Stimulated activated naive CD8-positive, alpha-beta T cell treated with anti-CD3 and anti-CD28 coated beads, Interleukin-15, Interleukin-2, amounts not matched to agents 100 ng/mL and 50 ng/mL, for 24 hours (primary cell): ENCODE data around the gene ADGRB3.

Experiments used
- H3K27ac Mint-ChIP-seq: one replicate; pipeline ENCODE4 v1.8.0; 2021; ENCODE audit warnings: mild to moderate bottlenecking, mixed read lengths
- H3K27me3 Mint-ChIP-seq: one replicate; pipeline ENCODE4 v1.8.0; 2021; ENCODE audit warnings: mixed read lengths
- H3K36me3 Mint-ChIP-seq: one replicate; pipeline ENCODE4 v1.8.0; 2021; ENCODE audit warnings: low read depth, mixed read lengths
- H3K4me1 Mint-ChIP-seq: one replicate; pipeline ENCODE4 v1.8.0; 2021; ENCODE audit warnings: low read depth, mixed read lengths
- H3K4me3 Mint-ChIP-seq: one replicate; pipeline ENCODE4 v1.8.0; 2021; ENCODE audit warnings: mild to moderate bottlenecking, mixed read lengths
- H3K9me3 Mint-ChIP-seq: one replicate; pipeline ENCODE4 v1.8.0; 2021; ENCODE audit warnings: mixed read lengths

The ADGRB3 gene

GRCh38 chr6:69314001-69314400 is 678.9 kb downstream of the ADGRB3 start:
- no peaks in the 10 kb centered on the region for H3K4me1 Mint-ChIP-seq
- H3K27ac Mint-ChIP-seq: no peak overlapping the region
- no peak overlapping the region for H3K4me3 Mint-ChIP-seq
- no peaks in the 10 kb centered on the region for H3K36me3 Mint-ChIP-seq
- no peaks in the 10 kb centered on the region for H3K27me3 Mint-ChIP-seq
- no peaks in the 10 kb centered on the region for H3K9me3 Mint-ChIP-seq

- no peak overlapping the region for H3K4me3 Mint-ChIP-seq
- H3K4me1 Mint-ChIP-seq: no peaks in the 10 kb centered on the region
- no peaks in the 10 kb centered on the region for H3K36me3 Mint-ChIP-seq
- no peaks in the 10 kb centered on the region for H3K27me3 Mint-ChIP-seq
- H3K27ac Mint-ChIP-seq: no peak overlapping the region
- H3K9me3 Mint-ChIP-seq: no peaks in the 10 kb centered on the region
Measured at GRCh38 chr6:69314531-69314930, 679.4 kb downstream of the ADGRB3 start.

- H3K9me3 Mint-ChIP-seq: no peaks in the 10 kb centered on the region
- no peaks in the 10 kb centered on the region for H3K27me3 Mint-ChIP-seq
- H3K4me3 Mint-ChIP-seq: no peak overlapping the region
- H3K4me1 Mint-ChIP-seq: no peaks in the 10 kb centered on the region
- H3K36me3 Mint-ChIP-seq: no peaks in the 10 kb centered on the region
- H3K27ac Mint-ChIP-seq: no peak overlapping the region
Measured at GRCh38 chr6:69331886-69332285, 696.8 kb downstream of the ADGRB3 start.

DNA sequence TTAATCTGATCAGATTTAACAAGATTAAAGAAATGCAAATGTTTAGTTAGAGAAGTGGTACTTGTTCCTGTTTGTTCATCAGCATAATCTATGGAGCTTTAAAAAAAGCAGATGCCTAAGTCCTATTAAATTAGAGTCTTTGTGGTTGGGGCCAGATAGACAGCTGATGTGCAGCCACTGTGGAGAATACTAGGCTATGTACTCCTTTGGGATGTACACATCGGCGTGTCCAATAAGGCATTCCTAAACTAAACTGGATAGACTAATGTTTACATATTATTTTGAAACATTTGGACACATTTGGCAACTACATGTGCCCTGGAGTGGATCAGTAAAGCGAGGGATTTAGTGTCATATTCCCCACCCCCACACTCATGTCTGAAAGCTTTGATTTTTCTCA is 702.2 kb downstream of the ADGRB3 start:
- H3K4me3 Mint-ChIP-seq: no peak overlapping the region
- H3K4me1 Mint-ChIP-seq: no peaks in the 10 kb centered on the region
- H3K27me3 Mint-ChIP-seq: no peaks in the 10 kb centered on the region
- peaks cover 3% of the 10 kb centered on the region for H3K9me3 Mint-ChIP-seq
- no peaks in the 10 kb centered on the region for H3K36me3 Mint-ChIP-seq
- no peak overlapping the region for H3K27ac Mint-ChIP-seq

- Mint-ChIP-seq H3K27ac (no peak overlapping the region), H3K4me3 (no peak overlapping the region), H3K4me1 (no peaks in the 10 kb centered on the region), H3K36me3 (no peaks in the 10 kb centered on the region), H3K27me3 (no peaks in the 10 kb centered on the region), H3K9me3 (peaks cover 3% of the 10 kb centered on the region)
Measured at GRCh38 chr6:69338431-69339162, 703.5 kb downstream of the ADGRB3 start.

- no peaks in the 10 kb centered on the region for H3K36me3 Mint-ChIP-seq
- no peak overlapping the region for H3K4me3 Mint-ChIP-seq
- no peak overlapping the region for H3K27ac Mint-ChIP-seq
- no peaks in the 10 kb centered on the region for H3K4me1 Mint-ChIP-seq
- no peaks in the 10 kb centered on the region for H3K27me3 Mint-ChIP-seq
- peaks cover 3% of the 10 kb centered on the region for H3K9me3 Mint-ChIP-seq
Measured at GRCh38 chr6:69339163-69339550, 704.1 kb downstream of the ADGRB3 start.

- Mint-ChIP-seq H3K4me3 (no peak overlapping the region), H3K27ac (no peak overlapping the region), H3K4me1 (no peaks in the 10 kb centered on the region)
Measured at GRCh38 chr6:69340196-69340595, 705.1 kb downstream of the ADGRB3 start.

DNA sequence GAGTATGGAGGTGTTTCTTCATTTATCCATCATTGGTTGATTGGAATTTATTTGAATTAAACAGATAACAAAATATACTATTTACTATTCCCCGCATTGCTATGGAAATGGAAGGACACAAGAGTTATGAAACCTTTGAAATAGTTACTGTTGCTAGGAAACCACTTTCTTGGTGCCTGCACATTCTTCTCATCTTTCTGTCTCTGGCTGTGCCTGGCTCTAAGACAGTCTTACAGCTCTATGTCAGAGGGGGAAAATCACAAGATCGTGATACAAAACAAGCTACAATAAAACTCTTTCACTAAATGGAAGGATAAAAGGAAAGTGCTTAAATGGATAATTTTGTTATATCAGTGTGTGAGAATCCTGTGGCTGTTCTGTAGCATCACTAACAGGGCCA is 708.8 kb downstream of the ADGRB3 start:
- H3K27me3 Mint-ChIP-seq: no peaks in the 10 kb centered on the region
- H3K9me3 Mint-ChIP-seq: peaks cover 6% of the 10 kb centered on the region

More at GRCh38 chr6:69340196-69340595, 705.1 kb downstream of the ADGRB3 start:
- H3K36me3 Mint-ChIP-seq: no peaks in the 10 kb centered on the region
- H3K9me3 Mint-ChIP-seq: peaks cover 6% of the 10 kb centered on the region
- no peaks in the 10 kb centered on the region for H3K27me3 Mint-ChIP-seq

DNA sequence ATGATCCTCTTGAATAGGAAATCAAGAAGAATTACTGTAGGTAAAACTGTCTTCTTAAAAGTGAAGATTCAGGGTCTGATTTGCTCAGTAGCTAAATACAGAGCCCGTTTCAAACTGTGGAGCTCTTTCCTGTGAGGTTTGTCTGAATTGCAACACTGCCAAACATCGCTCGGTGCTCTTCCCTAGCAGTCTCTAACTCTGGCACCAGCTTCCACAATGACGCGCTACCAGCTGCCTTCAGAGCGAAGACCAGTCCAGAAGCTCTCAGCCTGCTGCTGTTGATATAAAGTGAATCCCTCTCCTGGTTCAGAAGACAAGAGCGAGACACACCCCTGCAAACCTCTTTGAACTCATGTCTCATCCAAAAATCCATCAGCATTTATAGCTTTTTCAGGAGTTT is 714.7 kb downstream of the ADGRB3 start:
- peaks cover 3% of the 10 kb centered on the region for H3K27me3 Mint-ChIP-seq
- no peaks in the 10 kb centered on the region for H3K36me3 Mint-ChIP-seq
- H3K4me3 Mint-ChIP-seq: no peak overlapping the region
- H3K4me1 Mint-ChIP-seq: no peaks in the 10 kb centered on the region
- H3K9me3 Mint-ChIP-seq: no peaks in the 10 kb centered on the region
- H3K27ac Mint-ChIP-seq: no peak overlapping the region

More for the DNA sequence above, 708.8 kb downstream of the ADGRB3 start:
- H3K27ac Mint-ChIP-seq: no peak overlapping the region
- H3K4me1 Mint-ChIP-seq: no peaks in the 10 kb centered on the region
- H3K36me3 Mint-ChIP-seq: no peaks in the 10 kb centered on the region
- no peak overlapping the region for H3K4me3 Mint-ChIP-seq

GRCh38 chr6:69362209-69362608 is 727.1 kb downstream of the ADGRB3 start:
- H3K4me3 Mint-ChIP-seq: no peak overlapping the region
- no peaks in the 10 kb centered on the region for H3K36me3 Mint-ChIP-seq
- no peaks in the 10 kb centered on the region for H3K27me3 Mint-ChIP-seq
- H3K9me3 Mint-ChIP-seq: no peaks in the 10 kb centered on the region
- no peaks in the 10 kb centered on the region for H3K4me1 Mint-ChIP-seq
- no peak overlapping the region for H3K27ac Mint-ChIP-seq

- Mint-ChIP-seq H3K4me1 (no peaks in the 10 kb centered on the region), H3K9me3 (peaks cover 6% of the 10 kb centered on the region), H3K4me3 (no peak overlapping the region), H3K27me3 (no peaks in the 10 kb centered on the region), H3K27ac (no peak overlapping the region), H3K36me3 (no peaks in the 10 kb centered on the region)
Measured at GRCh38 chr6:69366831-69367230, 731.7 kb downstream of the ADGRB3 start.

DNA sequence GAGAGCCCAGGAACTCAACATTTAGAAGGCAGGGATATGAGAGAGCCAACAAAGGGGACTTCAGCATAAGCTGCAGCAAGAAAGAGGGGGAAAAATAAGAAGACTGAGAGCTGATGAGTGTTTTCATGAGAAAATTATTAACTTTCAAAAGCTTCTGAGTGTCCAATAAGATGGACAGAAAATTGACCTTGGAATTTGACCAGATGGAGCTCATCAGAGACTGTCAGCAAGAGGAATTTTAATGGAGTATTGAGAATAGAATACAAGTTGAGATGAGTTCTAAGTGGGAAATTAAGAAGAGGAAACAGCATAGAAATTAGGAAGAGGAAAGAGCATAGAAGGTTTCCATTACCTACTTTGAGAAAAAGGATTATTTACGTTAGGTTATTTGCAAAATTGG is 733.5 kb downstream of the ADGRB3 start:
- H3K27me3 Mint-ChIP-seq: no peaks in the 10 kb centered on the region
- no peaks in the 10 kb centered on the region for H3K4me1 Mint-ChIP-seq
- H3K36me3 Mint-ChIP-seq: no peaks in the 10 kb centered on the region
- H3K4me3 Mint-ChIP-seq: no peak overlapping the region
- peaks cover 6% of the 10 kb centered on the region for H3K9me3 Mint-ChIP-seq
- H3K27ac Mint-ChIP-seq: no peak overlapping the region

DNA sequence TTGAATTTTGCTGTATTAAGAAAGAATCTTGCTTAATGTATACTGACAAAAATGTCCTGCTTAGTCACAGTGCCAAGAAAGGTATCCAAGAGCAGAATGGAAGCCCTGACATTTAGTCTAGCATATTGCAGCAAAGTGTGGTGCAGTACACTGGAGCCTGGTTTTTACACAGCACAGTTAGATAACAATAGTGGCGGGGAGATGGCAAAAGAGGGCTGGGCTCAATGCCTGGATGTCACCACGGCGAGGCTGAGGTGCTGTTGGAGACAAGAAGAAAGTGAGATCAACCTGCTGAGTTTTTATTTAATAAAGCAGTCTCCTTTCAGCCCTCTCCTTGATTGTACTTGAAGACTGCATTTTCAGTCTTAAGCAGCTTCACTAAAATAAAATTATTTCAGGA is 735.7 kb downstream of the ADGRB3 start:
- Mint-ChIP-seq H3K27ac (no peak overlapping the region), H3K36me3 (no peaks in the 10 kb centered on the region), H3K9me3 (peaks cover 6% of the 10 kb centered on the region), H3K27me3 (no peaks in the 10 kb centered on the region), H3K4me3 (no peak overlapping the region), H3K4me1 (no peaks in the 10 kb centered on the region)

- H3K4me1 Mint-ChIP-seq: no peaks in the 10 kb centered on the region
- no peaks in the 10 kb centered on the region for H3K36me3 Mint-ChIP-seq
- no peaks in the 10 kb centered on the region for H3K27me3 Mint-ChIP-seq
- no peak overlapping the region for H3K4me3 Mint-ChIP-seq
- H3K27ac Mint-ChIP-seq: no peak overlapping the region
- no peaks in the 10 kb centered on the region for H3K9me3 Mint-ChIP-seq
Measured at GRCh38 chr6:69378326-69378725, 743.2 kb downstream of the ADGRB3 start.

GRCh38 chr6:69379518-69379917 is 744.4 kb downstream of the ADGRB3 start:
- no peaks in the 10 kb centered on the region for H3K36me3 Mint-ChIP-seq
- no peaks in the 10 kb centered on the region for H3K27me3 Mint-ChIP-seq
- no peaks in the 10 kb centered on the region for H3K4me1 Mint-ChIP-seq
- H3K4me3 Mint-ChIP-seq: no peak overlapping the region
- no peaks in the 10 kb centered on the region for H3K9me3 Mint-ChIP-seq
- H3K27ac Mint-ChIP-seq: no peak overlapping the region

- no peaks in the 10 kb centered on the region for H3K36me3 Mint-ChIP-seq
- peaks cover 3% of the 10 kb centered on the region for H3K27me3 Mint-ChIP-seq
Measured at GRCh38 chr6:69383627-69384026, 748.5 kb downstream of the ADGRB3 start.

More at GRCh38 chr6:69383627-69384026, 748.5 kb downstream of the ADGRB3 start:
- Mint-ChIP-seq H3K9me3 (no peaks in the 10 kb centered on the region), H3K27ac (no peak overlapping the region), H3K4me3 (no peak overlapping the region), H3K4me1 (no peaks in the 10 kb centered on the region)
